RWPE1 (cell line): ENCODE results near the gene ALKBH2.
A peak's percentile ranks its signal among the peaks of the same experiment; 100 is the strongest.

Source experiments
- CTCF ChIA-PET: fragments of 350-600 bp; sonication (Branson Sonifier 250); formaldehyde crosslinking; extraction: SDS; loops from one replicate; lab custom pipeline; 2021; lab: Yijun Ruan, JAX
- POLR2A ChIA-PET: fragments of 400-600 bp; formaldehyde crosslinking; extraction: SDS; loops from one replicate; lab custom pipeline; 2020; ENCODE audit warnings: antibody characterized with exemption; ENCODE audit not compliant: low non-redundant PET; lab: Yijun Ruan, JAX
- DNase-seq: peaks from one replicate; pipeline ENCODE4 v3.0.0; 2012; ENCODE audit warnings: low spot score
- H3K27ac ChIP-seq: fragments of 450-650 bp; 2 replicates; pipeline ENCODE4 v1.5.1; 2017
- TF ChIP-seq, protein P1 (sequence below): fragments of 450-650 bp; conservative IDR thresholded peaks from 2 replicates; pipeline ENCODE4 v1.5.1; 2017; ENCODE audit warnings: low read depth, mild to moderate bottlenecking

Gene ALKBH2

DNA sequence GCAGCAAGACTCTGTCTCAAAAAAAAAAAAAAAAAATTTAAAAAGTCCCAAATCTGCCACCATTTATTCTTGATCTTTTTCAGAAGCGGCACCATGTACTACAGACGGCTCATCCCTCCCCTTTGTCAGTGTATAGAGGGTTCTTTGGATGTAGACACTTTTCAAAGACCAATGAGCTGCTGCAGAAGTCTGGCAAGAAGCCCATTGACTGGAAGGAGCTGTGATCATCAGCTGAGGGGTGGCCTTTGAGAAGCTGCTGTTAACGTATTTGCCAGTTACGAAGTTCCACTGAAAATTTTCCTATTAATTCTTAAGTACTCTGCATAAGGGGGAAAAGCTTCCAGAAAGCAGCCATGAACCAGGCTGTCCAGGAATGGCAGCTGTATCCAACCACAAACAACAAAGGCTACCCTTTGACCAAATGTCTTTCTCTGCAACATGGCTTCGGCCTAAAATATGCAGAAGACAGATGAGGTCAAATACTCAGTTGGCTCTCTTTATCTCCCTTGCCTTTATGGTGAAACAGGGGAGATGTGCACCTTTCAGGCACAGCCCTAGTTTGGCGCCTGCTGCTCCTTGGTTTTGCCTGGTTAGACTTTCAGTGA lies 16.6 kb upstream of the ALKBH2 start:
- no peak for DNase-seq
- CTCF ChIA-PET: interaction anchor here (0.5 to 0.7 kb wide), 3 partner anchors 9 to 306 kb away, joined by 3 to 4 read pairs (median 4); no protein-coding TSS in a partner anchor
- POLR2A ChIA-PET: interaction anchor here (0.5 kb wide), 1 partner anchor 18 kb away, joined by 6 read pairs; no protein-coding TSS in a partner anchor
- TF ChIP-seq, protein P1, sequence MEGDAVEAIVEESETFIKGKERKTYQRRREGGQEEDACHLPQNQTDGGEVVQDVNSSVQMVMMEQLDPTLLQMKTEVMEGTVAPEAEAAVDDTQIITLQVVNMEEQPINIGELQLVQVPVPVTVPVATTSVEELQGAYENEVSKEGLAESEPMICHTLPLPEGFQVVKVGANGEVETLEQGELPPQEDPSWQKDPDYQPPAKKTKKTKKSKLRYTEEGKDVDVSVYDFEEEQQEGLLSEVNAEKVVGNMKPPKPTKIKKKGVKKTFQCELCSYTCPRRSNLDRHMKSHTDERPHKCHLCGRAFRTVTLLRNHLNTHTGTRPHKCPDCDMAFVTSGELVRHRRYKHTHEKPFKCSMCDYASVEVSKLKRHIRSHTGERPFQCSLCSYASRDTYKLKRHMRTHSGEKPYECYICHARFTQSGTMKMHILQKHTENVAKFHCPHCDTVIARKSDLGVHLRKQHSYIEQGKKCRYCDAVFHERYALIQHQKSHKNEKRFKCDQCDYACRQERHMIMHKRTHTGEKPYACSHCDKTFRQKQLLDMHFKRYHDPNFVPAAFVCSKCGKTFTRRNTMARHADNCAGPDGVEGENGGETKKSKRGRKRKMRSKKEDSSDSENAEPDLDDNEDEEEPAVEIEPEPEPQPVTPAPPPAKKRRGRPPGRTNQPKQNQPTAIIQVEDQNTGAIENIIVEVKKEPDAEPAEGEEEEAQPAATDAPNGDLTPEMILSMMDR: no peak
- H3K27ac ChIP-seq: peak overlapping the region; percentile 90

DNA sequence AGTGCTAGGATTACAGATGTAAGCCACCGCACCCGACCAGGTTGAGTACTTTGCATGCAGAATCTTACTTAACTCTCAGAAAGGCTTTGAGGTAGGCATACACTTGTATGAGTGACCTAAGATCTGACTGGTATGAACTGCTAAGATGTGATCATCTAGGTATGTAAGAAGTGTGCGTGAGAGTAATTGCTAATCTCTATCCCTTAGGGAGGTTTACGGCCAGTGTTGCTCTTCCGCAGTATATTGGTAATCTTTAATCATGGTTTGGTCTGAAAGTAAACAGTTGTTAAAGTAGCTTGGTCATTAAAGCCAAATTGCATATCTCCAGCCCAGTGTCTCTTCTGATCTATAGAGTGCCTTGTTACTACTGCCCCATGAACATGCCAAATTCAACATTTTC lies 11.9 kb upstream of the ALKBH2 start:
- ChIA-PET POLR2A (no interaction called here), CTCF (no interaction called here)
- no peak for DNase-seq
- TF ChIP-seq, protein P1: no peak
- H3K27ac ChIP-seq: no peak overlapping the region

DNA sequence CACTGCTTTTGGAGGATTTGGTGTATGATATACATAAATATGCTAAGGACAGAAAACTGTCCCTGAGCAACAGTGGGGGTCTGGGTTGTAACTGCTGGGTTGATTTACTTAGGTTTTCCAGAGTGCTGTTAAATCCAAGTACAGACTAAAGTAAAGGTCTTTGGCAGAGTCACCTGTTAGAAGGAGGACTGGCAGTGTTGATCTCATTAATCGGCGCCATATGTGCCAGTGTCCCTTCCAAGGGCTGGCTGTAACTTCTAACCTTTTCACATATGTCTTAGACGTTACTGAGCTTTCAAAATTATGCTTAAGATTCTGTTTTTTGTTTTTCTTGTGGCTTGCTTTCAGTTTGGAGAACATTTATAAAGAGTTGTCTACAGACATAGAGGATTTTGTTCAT lies 9.2 kb upstream of the ALKBH2 start:
- POLR2A ChIA-PET: no interaction called here
- no peak for DNase-seq
- no peak overlapping the region; the same call in 1 of the 2 replicates for H3K27ac ChIP-seq
- TF ChIP-seq, protein P1: no peak
- CTCF ChIA-PET: interaction anchor here (0.6 to 1.9 kb wide), 3 partner anchors 9 to 18 kb away, joined by 3 to 7 read pairs (median 6); partner anchors contain the start of gene ALKBH2

DNA sequence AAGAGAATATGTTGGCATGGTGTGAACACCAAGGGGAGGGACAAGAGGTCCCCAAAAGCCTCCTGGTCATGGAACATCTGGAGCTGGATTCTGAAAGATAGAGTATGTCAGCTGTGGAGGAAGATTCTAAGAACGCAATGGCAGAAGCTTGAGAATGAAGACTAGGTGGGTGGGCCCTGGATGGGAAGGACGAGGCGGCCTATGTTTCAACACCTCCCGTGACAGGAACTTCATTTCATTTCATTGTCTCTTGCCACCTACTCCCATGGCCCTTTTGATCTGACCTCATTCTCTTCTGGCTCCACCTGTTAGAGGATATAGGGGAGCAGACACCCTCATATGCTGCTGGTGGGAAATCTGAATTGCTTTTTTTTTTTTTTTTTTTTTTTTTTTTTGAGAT lies 7.5 kb upstream of the ALKBH2 start:
- no peak for DNase-seq
- H3K27ac ChIP-seq: no peak overlapping the region
- ChIA-PET CTCF (interaction anchor here (0.6 kb wide), 1 partner anchor 9 kb away, joined by 3 read pairs; no protein-coding TSS in a partner anchor), POLR2A (no interaction called here)
- TF ChIP-seq, protein P1: no peak

DNA sequence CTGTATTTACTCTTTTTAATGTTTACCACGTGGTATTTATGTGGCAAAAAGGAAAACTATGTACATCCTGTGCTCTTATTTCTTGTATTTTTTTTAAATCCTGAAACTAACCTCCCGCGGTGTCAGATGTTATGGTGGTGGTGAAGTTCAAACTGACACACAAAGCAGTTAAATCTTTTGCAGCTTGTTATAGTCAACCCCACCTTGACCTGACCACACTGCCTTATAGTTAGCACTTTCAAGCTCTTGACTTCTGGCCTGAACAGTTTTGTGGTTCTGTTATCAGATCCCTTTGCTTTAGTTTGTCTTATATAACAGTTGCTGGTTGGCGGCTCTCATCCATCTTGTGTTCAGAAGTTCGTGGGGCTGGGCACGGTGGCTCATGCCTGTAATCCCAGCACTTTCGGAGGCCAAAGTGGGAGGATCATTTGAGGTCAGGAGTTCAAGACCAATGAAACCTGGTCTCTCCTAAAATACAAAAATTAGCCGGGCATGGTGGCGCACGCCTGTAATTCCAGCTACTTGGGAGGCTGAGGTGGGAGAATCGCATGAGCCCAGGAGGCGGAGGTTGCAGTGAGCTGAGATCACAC lies 6.3 kb upstream of the ALKBH2 start:
- POLR2A ChIA-PET: no interaction called here
- TF ChIP-seq, protein P1: no peak
- DNase-seq: no peak
- no peak overlapping the region for H3K27ac ChIP-seq
- CTCF ChIA-PET: no interaction called here

DNA sequence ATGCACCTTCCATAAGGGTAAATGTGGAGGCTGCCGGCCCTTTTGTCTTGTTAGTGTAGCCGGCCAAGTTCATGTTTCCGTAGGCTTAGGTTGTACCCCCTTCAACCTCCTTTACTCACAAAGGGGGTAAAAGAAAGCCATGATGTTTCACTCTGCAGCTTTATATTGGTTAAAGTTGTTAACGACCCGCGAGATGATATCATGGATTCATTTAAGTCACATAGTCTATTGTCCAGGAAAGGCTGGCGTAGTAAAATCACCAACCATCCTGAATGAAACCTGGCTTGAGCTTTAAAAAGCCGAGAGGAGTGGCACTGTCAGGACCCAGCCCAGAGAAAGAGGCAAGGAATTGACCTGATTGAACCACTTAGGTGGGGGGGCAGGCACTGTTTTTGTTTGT lies 5.4 kb upstream of the ALKBH2 start:
- H3K27ac ChIP-seq: peak overlapping the region; percentile 90
- POLR2A ChIA-PET: interaction anchor here (0.6 kb wide), 1 partner anchor 245 kb away, joined by 4 read pairs; no protein-coding TSS in a partner anchor
- peak; percentile 9 for DNase-seq
- CTCF ChIA-PET: interaction anchor here (0.5 to 0.8 kb wide), 3 partner anchors 13 to 52 kb away, joined by 3 to 6 read pairs (median 3); no protein-coding TSS in a partner anchor
- TF ChIP-seq, protein P1: no peak
